Measurements from ENCODE around the gene PDE6B. TPM values are rescaled to one million over a fixed set of nuclear protein-coding genes. Genes with fewer than 3 reads are reported as not detected.

Gene PDE6B
- total and polyA plus RNA-seq, 9 donors: 1.4 to 7.5 (median 4.6) TPM

Other genes with a start within 250 kb of the PDE6B start
- 10 to 100 TPM; 28.2 to 38.8 (median 31.9) TPM for gene ZNF721, start 126.4 kb upstream of the PDE6B start, total RNA-seq
- 10 to 100 TPM; 13.7 to 15.5 TPM for gene ZNF721, start 126.4 kb upstream of the PDE6B start, polyA plus RNA-seq
- 10 to 100 TPM; 32.3 to 61.3 (median 49.8) TPM for gene PIGG, start 126.4 kb upstream of the PDE6B start, total RNA-seq
- gene PIGG, start 126.4 kb upstream of the PDE6B start, polyA plus RNA-seq: 10 to 100 TPM; 31.5 to 38.1 TPM
- gene TMEM271, start 49.3 kb upstream of the PDE6B start, total RNA-seq: not detected
- not detected for gene TMEM271, start 49.3 kb upstream of the PDE6B start, polyA plus RNA-seq
- gene ATP5ME, start 48.7 kb downstream of the PDE6B start, total RNA-seq: 100 to 1,000 TPM; 180 to 267 (median 189) TPM
- 100 to 1,000 TPM; 207 to 359 TPM for gene ATP5ME, start 48.7 kb downstream of the PDE6B start, polyA plus RNA-seq
- gene MYL5, start 49.0 kb downstream of the PDE6B start, total RNA-seq: 10 to 100 TPM in 4 of 7 donors, 1 to 10 TPM in 3; 4.0 to 18.3 (median 10.0) TPM
- gene MYL5, start 49.0 kb downstream of the PDE6B start, polyA plus RNA-seq: 1 to 10 TPM; 6.4 to 6.5 TPM
- gene SLC49A3, start 63.6 kb downstream of the PDE6B start, total RNA-seq: 1 to 10 TPM; 1.1 to 5.2 (median 2.5) TPM
- 1 to 10 TPM in 1 of 2 donors, under 1 TPM in 1; 0.43 to 1.8 TPM for gene SLC49A3, start 63.6 kb downstream of the PDE6B start, polyA plus RNA-seq
- gene PCGF3, start 80.3 kb downstream of the PDE6B start, total RNA-seq: 10 to 100 TPM; 33.2 to 51.2 (median 45.3) TPM
- gene PCGF3, start 80.3 kb downstream of the PDE6B start, polyA plus RNA-seq: 10 to 100 TPM; 21.7 to 45.4 TPM
- gene CPLX1, start 200.6 kb downstream of the PDE6B start, total RNA-seq: 10 to 100 TPM in 1 of 7 donors, 1 to 10 TPM in 6; 1.4 to 10.2 (median 3.9) TPM
- 1 to 10 TPM in 1 of 2 donors, under 1 TPM in 1; 0.47 to 2.3 TPM for gene CPLX1, start 200.6 kb downstream of the PDE6B start, polyA plus RNA-seq

Data from ovary (tissue), 9 donors.